ENCODE measurements around the gene LCE3A. TPM values are rescaled to one million over a fixed set of nuclear protein-coding genes. Genes with fewer than 3 reads are reported as not detected.
"Not testable (repeated sequence)": the region's sequence is repeated elsewhere in the genome, so short reads cannot be mapped to it uniquely, and the experiment has no call there.

Gene LCE3A, protein sequence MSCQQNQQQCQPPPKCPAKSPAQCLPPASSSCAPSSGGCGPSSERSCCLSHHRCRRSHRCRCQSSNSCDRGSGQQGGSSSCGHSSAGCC
- total RNA-seq = not detected

GRCh38 chr1:152622803-152623202 lies at the start of gene LCE3A:
LCE3A (minus strand) TSS chr1:152623103; CDS start chr1:152623103, 0 bp downstream.
- Histone ChIP-seq H3K36me3 (ENCODE audit: control insufficient read depth in 3 of 3, insufficient read depth in 3 of 3, low read length in 3 of 3) (no peaks in the 10 kb centered on the region), H3K27me3 (ENCODE audit: control insufficient read depth in 3 of 3, insufficient read depth in 3 of 3, low read length in 3 of 3) (peaks cover 0 to 6% (median 5%) of the 10 kb centered on the region in 3 donors), H3K4me3 (ENCODE audit: low read length in 3 of 3) (no peak within 1 kb of the TSS), H3K9ac (ENCODE audit: low read depth in 1 of 3, low read length in 3 of 3) (no peak within 1 kb of the TSS), H3K4me1 (ENCODE audit: control insufficient read depth in 3 of 3, insufficient read depth in 3 of 3, low read length in 3 of 3) (no peaks in the 10 kb centered on the region), H3K27ac (ENCODE audit: low read depth, low read length) (no peak within 1 kb of the TSS), H3K9me3 (ENCODE audit: control insufficient read depth in 3 of 3, low read length in 3 of 3) (peaks cover 0 to 5% (median 3%) of the 10 kb centered on the region in 3 donors)

DNA sequence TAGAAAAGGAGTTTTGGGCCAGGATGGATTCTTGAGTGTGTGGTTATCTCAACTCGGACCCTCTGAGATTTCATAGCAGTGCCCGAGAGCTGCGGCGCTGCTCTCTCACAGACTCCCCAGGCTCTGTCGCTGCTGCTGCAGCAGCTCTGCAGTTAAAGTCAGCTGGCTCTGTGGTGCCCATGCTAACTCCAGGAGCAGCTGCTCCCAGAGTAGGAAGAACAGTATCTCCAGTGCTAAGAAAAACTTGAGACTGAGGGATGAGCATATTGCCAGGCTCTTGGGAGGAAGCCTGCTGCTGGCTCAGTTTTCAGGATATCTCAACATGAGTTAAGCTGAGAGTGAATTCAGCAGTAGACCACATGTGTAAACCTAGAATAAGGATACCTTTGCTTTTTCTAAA lies 44.7 kb upstream of the LCE3A start:
- H3K27ac ChIP-seq (ENCODE audit: low read depth, low read length) = no peak overlapping the region
- no peaks in the 10 kb centered on the region for H3K9me3 ChIP-seq (ENCODE audit: control insufficient read depth in 3 of 3, low read length in 3 of 3)
- H3K9ac ChIP-seq (ENCODE audit: low read depth in 1 of 3, low read length in 3 of 3) = no peak overlapping the region
- H3K4me1 ChIP-seq (ENCODE audit: control insufficient read depth in 3 of 3, insufficient read depth in 3 of 3, low read length in 3 of 3) = no peaks in the 10 kb centered on the region
- H3K27me3 ChIP-seq (ENCODE audit: control insufficient read depth in 3 of 3, insufficient read depth in 3 of 3, low read length in 3 of 3) = peaks cover 0 to 3% (median 0%) of the 10 kb centered on the region in 3 donors
- no peaks in the 10 kb centered on the region for H3K36me3 ChIP-seq (ENCODE audit: control insufficient read depth in 3 of 3, insufficient read depth in 3 of 3, low read length in 3 of 3)
- H3K4me3 ChIP-seq (ENCODE audit: low read length in 3 of 3) = no peak overlapping the region

- H3K27ac ChIP-seq (ENCODE audit: low read depth, low read length); H3K9me3 ChIP-seq (ENCODE audit: control insufficient read depth in 3 of 3, low read length in 3 of 3); H3K27me3 ChIP-seq (ENCODE audit: control insufficient read depth in 3 of 3, insufficient read depth in 3 of 3, low read length in 3 of 3); H3K9ac ChIP-seq (ENCODE audit: low read depth in 1 of 3, low read length in 3 of 3); H3K4me3 ChIP-seq (ENCODE audit: low read length in 3 of 3); H3K4me1 ChIP-seq (ENCODE audit: control insufficient read depth in 3 of 3, insufficient read depth in 3 of 3, low read length in 3 of 3); H3K36me3 ChIP-seq (ENCODE audit: control insufficient read depth in 3 of 3, insufficient read depth in 3 of 3, low read length in 3 of 3): not testable (repeated sequence)
Observed at GRCh38 chr1:152666171-152666570, 43.3 kb upstream of the LCE3A start.

- H3K9ac ChIP-seq (ENCODE audit: low read depth in 1 of 3, low read length in 3 of 3) = no peak within 1 kb of the TSS
- H3K4me3 ChIP-seq (ENCODE audit: low read length in 3 of 3) = no peak within 1 kb of the TSS
- no peaks in the 10 kb centered on the region for H3K9me3 ChIP-seq (ENCODE audit: control insufficient read depth in 3 of 3, low read length in 3 of 3)
- no peaks in the 10 kb centered on the region for H3K4me1 ChIP-seq (ENCODE audit: control insufficient read depth in 3 of 3, insufficient read depth in 3 of 3, low read length in 3 of 3)
- H3K27me3 ChIP-seq (ENCODE audit: control insufficient read depth in 3 of 3, insufficient read depth in 3 of 3, low read length in 3 of 3) = peaks cover 0 to 3% (median 0%) of the 10 kb centered on the region in 3 donors
- no peak within 1 kb of the TSS for H3K27ac ChIP-seq (ENCODE audit: low read depth, low read length)
- no peaks in the 10 kb centered on the region for H3K36me3 ChIP-seq (ENCODE audit: control insufficient read depth in 3 of 3, insufficient read depth in 3 of 3, low read length in 3 of 3)
Observed at GRCh38 chr1:152663098-152663497, 40.2 kb upstream of the LCE3A start, which contains the start of gene LCE2D. LCE2D (plus strand) TSS chr1:152663380; CDS start chr1:152664106, 726 bp downstream.

GRCh38 chr1:152658649-152659048 lies 35.7 kb upstream of the LCE3A start:
- H3K4me3 ChIP-seq (ENCODE audit: low read length in 3 of 3) = no peak overlapping the region
- H3K9me3 ChIP-seq (ENCODE audit: control insufficient read depth in 3 of 3, low read length in 3 of 3) = no peaks in the 10 kb centered on the region

GRCh38 chr1:152657677-152658076 lies 34.8 kb upstream of the LCE3A start:
- Histone ChIP-seq H3K27me3 (ENCODE audit: control insufficient read depth in 3 of 3, insufficient read depth in 3 of 3, low read length in 3 of 3) (no peaks in the 10 kb centered on the region), H3K36me3 (ENCODE audit: control insufficient read depth in 3 of 3, insufficient read depth in 3 of 3, low read length in 3 of 3) (no peaks in the 10 kb centered on the region), H3K4me1 (ENCODE audit: control insufficient read depth in 3 of 3, insufficient read depth in 3 of 3, low read length in 3 of 3) (no peaks in the 10 kb centered on the region), H3K9ac (ENCODE audit: low read depth in 1 of 3, low read length in 3 of 3) (no peak overlapping the region), H3K4me3 (ENCODE audit: low read length in 3 of 3) (no peak overlapping the region), H3K27ac (ENCODE audit: low read depth, low read length) (no peak overlapping the region), H3K9me3 (ENCODE audit: control insufficient read depth in 3 of 3, low read length in 3 of 3) (no peaks in the 10 kb centered on the region)

More at GRCh38 chr1:152658649-152659048, 35.7 kb upstream of the LCE3A start:
- no peaks in the 10 kb centered on the region for H3K4me1 ChIP-seq (ENCODE audit: control insufficient read depth in 3 of 3, insufficient read depth in 3 of 3, low read length in 3 of 3)
- no peak overlapping the region for H3K27ac ChIP-seq (ENCODE audit: low read depth, low read length)
- no peak overlapping the region for H3K9ac ChIP-seq (ENCODE audit: low read depth in 1 of 3, low read length in 3 of 3)
- peaks cover 0 to 3% (median 0%) of the 10 kb centered on the region in 3 donors for H3K27me3 ChIP-seq (ENCODE audit: control insufficient read depth in 3 of 3, insufficient read depth in 3 of 3, low read length in 3 of 3)
- H3K36me3 ChIP-seq (ENCODE audit: control insufficient read depth in 3 of 3, insufficient read depth in 3 of 3, low read length in 3 of 3) = no peaks in the 10 kb centered on the region

GRCh38 chr1:152656459-152656858 lies 33.6 kb upstream of the LCE3A start:
- H3K9ac ChIP-seq (ENCODE audit: low read depth in 1 of 3, low read length in 3 of 3) = no peak overlapping the region
- no peak overlapping the region for H3K4me3 ChIP-seq (ENCODE audit: low read length in 3 of 3)
- H3K4me1 ChIP-seq (ENCODE audit: control insufficient read depth in 3 of 3, insufficient read depth in 3 of 3, low read length in 3 of 3) = no peaks in the 10 kb centered on the region
- no peaks in the 10 kb centered on the region for H3K9me3 ChIP-seq (ENCODE audit: control insufficient read depth in 3 of 3, low read length in 3 of 3)
- no peaks in the 10 kb centered on the region for H3K36me3 ChIP-seq (ENCODE audit: control insufficient read depth in 3 of 3, insufficient read depth in 3 of 3, low read length in 3 of 3)
- no peak overlapping the region for H3K27ac ChIP-seq (ENCODE audit: low read depth, low read length)
- H3K27me3 ChIP-seq (ENCODE audit: control insufficient read depth in 3 of 3, insufficient read depth in 3 of 3, low read length in 3 of 3) = no peaks in the 10 kb centered on the region

GRCh38 chr1:152654110-152654509 lies 31.2 kb upstream of the LCE3A start:
- no peak overlapping the region for H3K4me3 ChIP-seq (ENCODE audit: low read length in 3 of 3)
- no peak overlapping the region for H3K9ac ChIP-seq (ENCODE audit: low read depth in 1 of 3, low read length in 3 of 3)
- no peaks in the 10 kb centered on the region for H3K4me1 ChIP-seq (ENCODE audit: control insufficient read depth in 3 of 3, insufficient read depth in 3 of 3, low read length in 3 of 3)
- no peaks in the 10 kb centered on the region for H3K9me3 ChIP-seq (ENCODE audit: control insufficient read depth in 3 of 3, low read length in 3 of 3)
- no peaks in the 10 kb centered on the region for H3K27me3 ChIP-seq (ENCODE audit: control insufficient read depth in 3 of 3, insufficient read depth in 3 of 3, low read length in 3 of 3)
- no peak overlapping the region for H3K27ac ChIP-seq (ENCODE audit: low read depth, low read length)
- H3K36me3 ChIP-seq (ENCODE audit: control insufficient read depth in 3 of 3, insufficient read depth in 3 of 3, low read length in 3 of 3) = no peaks in the 10 kb centered on the region

GRCh38 chr1:152646656-152647055 lies 23.8 kb upstream of the LCE3A start:
- Histone ChIP-seq H3K4me1 (ENCODE audit: control insufficient read depth in 3 of 3, insufficient read depth in 3 of 3, low read length in 3 of 3) (no peaks in the 10 kb centered on the region), H3K9ac (ENCODE audit: low read depth in 1 of 3, low read length in 3 of 3) (no peak overlapping the region), H3K27ac (ENCODE audit: low read depth, low read length) (no peak overlapping the region), H3K4me3 (ENCODE audit: low read length in 3 of 3) (no peak overlapping the region), H3K9me3 (ENCODE audit: control insufficient read depth in 3 of 3, low read length in 3 of 3) (no peaks in the 10 kb centered on the region), H3K36me3 (ENCODE audit: control insufficient read depth in 3 of 3, insufficient read depth in 3 of 3, low read length in 3 of 3) (no peaks in the 10 kb centered on the region), H3K27me3 (ENCODE audit: control insufficient read depth in 3 of 3, insufficient read depth in 3 of 3, low read length in 3 of 3) (no peaks in the 10 kb centered on the region)

DNA sequence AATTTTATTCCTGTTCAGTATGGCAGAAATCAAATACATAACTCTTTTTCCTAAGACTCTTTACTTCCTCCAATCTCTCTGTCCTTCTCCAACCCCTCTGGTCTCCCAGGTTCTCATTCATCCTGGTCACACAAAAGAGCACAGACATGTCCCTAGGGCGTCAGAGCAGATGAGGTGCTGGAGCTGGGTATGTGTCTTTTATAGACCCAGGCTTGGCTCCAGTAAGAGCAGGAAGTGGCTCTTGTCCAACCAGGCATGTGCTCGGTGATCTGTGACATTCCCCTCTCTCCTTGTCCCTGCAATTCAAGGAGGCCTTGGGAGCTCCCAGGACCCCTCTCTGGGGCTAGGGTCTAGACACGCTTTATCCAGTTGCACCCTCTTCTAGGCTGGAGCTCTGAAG lies 22.2 kb upstream of the LCE3A start:
- Histone ChIP-seq H3K9me3 (ENCODE audit: control insufficient read depth in 3 of 3, low read length in 3 of 3) (no peaks in the 10 kb centered on the region), H3K4me3 (ENCODE audit: low read length in 3 of 3) (no peak overlapping the region), H3K36me3 (ENCODE audit: control insufficient read depth in 3 of 3, insufficient read depth in 3 of 3, low read length in 3 of 3) (no peaks in the 10 kb centered on the region), H3K27me3 (ENCODE audit: control insufficient read depth in 3 of 3, insufficient read depth in 3 of 3, low read length in 3 of 3) (no peaks in the 10 kb centered on the region), H3K4me1 (ENCODE audit: control insufficient read depth in 3 of 3, insufficient read depth in 3 of 3, low read length in 3 of 3) (no peaks in the 10 kb centered on the region), H3K27ac (ENCODE audit: low read depth, low read length) (no peak overlapping the region), H3K9ac (ENCODE audit: low read depth in 1 of 3, low read length in 3 of 3) (no peak overlapping the region)

Data from skeletal muscle tissue (tissue), 4 donors.